GM15510 (cell line): ENCODE data around the gene CEP72.

ENCODE experiments used
- POLR2A ChIP-seq: IDR thresholded peaks from 3 replicates; pipeline ENCODE4 v1.6.1; 2011; ENCODE audit warnings: borderline replicate concordance; ENCODE audit not compliant: insufficient read length; ENCODE audit errors: extremely low read depth

CEP72 gene, protein sequence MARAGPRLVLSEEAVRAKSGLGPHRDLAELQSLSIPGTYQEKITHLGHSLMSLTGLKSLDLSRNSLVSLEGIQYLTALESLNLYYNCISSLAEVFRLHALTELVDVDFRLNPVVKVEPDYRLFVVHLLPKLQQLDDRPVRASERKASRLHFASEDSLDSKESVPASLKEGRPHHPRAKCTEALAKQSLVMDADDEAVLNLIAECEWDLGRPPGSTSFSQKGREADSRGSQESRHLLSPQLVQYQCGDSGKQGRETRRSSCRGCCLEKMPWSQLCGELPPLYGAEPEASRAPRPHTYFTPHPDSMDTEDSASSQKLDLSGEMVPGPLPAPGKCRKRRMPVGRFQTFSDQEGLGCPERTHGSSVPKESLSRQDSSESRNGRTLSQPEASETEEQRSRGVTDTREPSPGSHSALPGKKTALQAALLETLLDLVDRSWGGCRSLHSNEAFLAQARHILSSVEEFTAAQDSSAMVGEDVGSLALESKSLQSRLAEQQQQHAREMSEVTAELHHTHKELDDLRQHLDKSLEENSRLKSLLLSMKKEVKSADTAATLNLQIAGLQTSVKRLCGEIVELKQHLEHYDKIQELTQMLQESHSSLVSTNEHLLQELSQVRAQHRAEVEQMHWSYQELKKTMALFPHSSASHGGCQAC

DNA sequence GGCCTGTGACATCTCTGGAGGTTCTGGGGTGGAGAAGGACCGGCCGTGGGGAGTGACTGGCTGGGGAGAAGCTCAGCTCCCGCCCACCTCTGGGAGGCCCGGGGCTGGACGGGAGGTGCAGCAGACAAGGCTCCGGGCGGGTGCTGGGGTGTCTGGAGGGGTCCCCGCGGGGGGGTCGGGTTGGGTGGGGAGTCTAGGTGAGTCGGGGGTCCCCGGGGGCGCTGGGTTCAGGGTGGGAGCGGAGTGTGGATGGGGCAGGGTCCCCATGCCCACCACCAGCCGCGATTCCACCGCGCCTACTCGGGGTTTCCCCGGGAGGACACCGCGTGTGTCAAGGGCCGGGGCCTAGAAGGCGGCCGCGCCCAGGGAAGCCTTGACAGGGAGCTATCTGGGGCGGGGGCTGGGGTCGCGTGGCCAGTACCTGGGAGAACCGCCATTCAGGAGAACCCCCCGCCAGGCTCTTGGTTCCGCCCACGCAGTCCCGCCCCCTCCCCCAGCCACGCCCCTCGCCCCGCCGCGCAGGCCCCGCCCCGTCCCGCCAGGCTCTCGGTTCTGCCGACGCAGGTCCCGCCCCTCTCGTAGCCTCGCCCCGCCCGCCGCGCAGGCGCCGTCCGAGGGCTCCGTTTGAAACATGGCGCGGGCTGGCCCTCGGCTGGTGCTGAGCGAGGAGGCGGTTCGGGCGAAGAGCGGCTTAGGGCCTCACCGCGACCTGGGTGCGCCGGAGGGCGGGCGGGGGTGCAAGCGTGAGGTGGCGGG is at the start of gene CEP72:
CEP72 (plus strand) TSS at position 610 of the 756 bp plus-strand sequence; CDS start at position 632, 22 bp downstream.
- TF ChIP-seq POLR2A, result peak; percentile 80

DNA sequence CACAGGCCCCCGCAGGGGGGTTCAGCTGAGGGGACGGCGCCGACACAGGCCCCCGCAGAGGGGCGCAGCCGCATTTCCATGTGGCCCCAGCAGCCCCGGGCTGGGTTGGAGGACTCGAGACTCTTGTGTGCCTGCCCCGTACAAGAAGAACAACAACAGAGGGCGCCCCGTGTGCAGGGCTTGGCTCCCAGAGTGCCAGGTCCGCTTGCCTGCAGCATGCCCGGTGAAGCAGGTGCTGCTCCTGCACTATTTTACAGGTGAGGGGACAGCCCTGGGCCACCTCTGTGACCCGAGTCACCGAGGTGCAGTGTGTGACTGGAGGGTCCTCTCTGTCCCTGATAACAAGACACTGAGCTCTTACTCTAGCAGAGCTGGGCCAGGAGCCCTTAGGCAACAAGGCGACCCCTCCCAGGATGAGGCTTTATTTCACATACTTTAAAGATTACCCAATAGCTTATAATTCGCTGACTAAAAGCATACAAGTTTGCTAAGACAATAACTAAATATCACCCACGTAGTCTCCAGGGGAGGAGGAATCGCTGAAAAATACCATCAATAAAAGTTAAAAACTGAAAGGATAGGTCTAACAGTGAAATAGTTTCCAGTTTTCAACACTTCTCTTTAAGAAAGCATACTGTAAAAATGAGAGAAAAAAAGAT is 46.2 kb upstream of the CEP72 start:
- no peak for TF ChIP-seq POLR2A

DNA sequence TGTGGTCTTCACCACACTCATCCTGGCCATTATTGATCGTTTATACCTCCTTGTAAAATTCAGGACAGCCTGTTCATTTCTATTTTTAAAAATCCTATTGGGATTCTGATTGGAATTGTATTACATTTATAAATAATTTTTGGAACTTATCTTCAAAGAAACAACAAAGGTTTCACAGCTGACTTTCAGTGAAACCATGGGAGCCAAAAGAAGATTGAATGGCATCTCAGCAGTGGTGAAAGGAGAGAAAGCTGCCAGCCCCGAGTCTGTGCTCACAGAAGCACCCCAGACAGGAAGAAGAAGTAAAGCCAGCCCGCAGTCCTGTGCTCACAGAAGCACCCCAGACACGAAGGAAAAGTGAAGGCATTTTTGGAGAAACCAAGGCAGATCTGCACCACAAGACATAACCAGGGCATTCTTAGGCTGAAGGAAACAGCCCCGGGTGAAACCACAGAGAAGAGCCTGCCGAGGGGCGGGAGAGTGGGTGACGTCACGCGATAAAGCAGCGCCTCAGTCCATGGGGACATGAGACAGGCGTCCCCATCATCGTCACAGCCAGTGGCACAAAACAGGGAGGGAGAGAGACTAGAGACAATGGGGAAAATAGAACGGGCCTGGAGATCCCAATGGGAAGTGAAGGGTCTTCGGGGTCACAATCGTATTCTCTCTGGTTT is 45.4 kb upstream of the CEP72 start:
- no peak for TF ChIP-seq POLR2A

DNA sequence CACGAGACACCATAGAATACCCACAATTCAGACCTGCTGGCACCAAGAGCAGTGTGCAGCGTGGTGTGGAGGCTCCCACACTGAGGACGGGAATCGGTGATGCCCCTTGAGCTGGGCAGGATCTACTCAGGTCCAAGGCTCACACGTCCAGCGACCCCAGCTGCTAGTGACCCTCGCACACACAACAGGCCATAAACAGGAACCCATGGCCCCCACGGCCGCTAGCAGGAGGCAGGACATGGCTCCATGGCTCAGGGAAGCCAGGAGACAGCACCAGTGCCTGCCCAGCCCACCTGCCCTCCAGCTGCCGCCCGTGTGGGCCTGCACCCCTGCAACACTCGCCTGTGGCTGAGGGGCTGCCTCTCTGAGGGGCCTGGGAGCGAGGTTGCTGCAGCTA is 44.5 kb upstream of the CEP72 start:
- TF ChIP-seq POLR2A, result no peak

DNA sequence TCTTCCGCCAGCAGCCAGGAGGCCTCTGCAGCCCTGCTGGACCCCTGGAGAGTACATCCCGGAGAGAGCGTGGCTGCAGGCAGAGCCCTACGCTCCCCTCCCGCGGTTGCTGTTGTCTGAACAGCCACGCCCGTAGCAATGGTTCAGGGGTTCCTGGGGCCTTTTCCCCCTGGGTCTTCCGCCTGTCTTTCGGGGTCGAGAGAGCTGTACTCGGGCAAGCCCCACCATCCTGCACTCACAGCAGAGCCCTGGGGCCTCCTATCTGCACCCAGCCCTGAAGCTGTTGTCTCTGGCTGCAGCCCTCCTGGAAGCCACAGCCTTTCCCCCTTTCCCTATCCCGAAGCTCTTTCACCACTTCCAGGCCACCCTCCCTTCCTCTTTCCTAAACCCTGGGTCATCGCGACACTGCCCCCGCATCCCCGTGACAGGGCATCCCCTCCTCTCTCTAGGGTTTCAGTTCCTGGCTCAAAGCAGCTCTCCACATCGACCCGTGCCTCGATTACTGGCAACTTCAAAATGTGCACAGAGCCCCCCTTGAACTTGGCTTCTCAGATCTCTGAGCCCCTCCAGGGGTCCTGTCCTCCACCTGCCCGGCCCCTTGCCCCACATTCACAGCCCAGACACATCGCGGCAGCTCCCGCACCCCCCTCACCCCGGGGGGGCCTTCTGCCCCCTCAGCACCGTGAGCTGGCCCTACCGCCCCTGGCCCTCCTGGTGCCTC is 43.9 kb upstream of the CEP72 start:
- TF ChIP-seq POLR2A, result no peak

DNA sequence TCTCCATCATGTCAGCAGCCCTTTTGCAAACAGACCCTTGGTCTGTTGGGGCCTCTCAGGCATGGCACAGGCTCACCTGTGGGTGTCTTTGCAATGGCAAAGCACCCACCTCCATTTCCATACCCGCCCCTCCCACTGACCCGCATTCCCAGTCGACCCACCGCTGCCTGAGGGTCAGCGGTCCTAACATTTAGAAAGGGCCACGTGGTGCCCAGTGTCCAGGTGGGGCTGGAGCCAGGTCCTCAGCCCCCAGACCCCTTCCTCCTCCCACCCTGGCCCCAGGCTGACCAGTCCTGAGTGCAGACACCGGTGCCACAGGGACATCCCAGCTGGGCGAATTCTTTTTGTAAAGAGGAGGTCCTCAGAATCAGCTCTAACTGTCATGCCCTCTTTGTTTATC is 43.3 kb upstream of the CEP72 start:
- TF ChIP-seq POLR2A, result no peak

DNA sequence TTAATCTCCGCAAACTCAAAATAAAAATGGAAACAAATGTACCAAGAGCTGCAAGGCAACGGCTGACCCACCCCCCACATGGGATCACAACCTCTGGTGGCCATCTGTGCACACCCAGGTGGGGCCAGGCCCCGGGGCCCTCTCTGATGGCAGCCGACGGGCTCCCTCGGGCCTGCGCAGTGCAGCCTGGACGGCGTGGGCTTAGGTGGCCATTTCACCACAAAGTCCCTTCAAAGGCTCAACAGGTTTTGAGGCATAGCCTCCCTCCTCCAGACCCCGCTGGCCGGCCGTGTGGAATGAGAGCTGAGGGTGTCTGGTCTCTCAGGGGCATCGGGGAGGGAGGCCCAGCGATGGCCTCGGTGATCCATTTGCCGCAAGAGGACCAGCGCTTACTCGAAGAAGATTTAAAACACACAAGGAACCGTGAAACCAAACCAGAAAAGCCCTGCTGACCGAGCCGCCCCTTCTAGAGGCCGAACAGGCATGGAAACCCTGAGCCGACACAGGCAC is 42.7 kb upstream of the CEP72 start:
- no peak for TF ChIP-seq POLR2A

DNA sequence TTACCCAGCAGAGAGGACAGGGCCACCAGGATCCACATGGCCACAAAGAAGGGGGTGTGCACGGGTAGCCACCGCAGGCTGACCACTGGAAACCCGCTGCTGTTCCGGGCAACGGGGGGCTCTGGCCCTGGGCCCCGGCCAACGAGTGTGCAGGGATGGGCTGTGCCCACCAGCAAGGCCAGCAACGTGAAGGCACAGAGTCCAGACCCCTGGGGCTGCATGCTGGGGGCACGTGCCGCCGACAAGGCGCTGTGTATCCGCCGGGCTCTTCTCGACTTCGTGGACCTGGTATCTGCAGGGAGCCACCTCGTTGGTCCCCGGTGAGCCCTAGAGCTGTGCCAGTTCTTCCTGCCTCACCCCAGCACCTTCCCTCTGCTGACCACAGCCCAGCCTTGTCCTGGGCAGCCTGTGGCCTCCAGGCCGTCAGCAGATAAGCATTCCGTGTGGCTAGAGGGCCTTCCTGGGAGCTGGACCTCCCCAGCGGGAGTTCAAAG is 42.2 kb upstream of the CEP72 start:
- TF ChIP-seq POLR2A, result no peak

DNA sequence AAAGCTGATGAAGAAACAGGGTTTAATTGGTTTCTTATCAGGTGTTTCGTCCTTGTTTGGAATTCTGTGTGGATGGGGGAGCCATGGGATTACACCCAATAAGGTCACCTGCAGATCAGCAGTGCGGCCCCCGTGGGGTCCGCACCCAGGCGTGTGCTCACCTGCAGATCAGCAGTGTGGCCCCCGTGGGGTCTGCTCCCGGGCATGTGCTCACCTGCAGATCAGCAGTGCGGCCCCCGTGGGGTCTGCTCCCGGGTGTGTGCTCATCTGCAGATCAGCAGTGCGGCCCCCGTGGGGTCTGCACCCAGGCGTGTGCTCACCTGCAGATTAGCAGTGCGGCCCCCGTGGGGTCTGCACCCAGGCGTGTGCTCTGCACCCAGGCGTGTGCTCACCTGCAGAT is 41.7 kb upstream of the CEP72 start:
- TF ChIP-seq POLR2A, result no peak

DNA sequence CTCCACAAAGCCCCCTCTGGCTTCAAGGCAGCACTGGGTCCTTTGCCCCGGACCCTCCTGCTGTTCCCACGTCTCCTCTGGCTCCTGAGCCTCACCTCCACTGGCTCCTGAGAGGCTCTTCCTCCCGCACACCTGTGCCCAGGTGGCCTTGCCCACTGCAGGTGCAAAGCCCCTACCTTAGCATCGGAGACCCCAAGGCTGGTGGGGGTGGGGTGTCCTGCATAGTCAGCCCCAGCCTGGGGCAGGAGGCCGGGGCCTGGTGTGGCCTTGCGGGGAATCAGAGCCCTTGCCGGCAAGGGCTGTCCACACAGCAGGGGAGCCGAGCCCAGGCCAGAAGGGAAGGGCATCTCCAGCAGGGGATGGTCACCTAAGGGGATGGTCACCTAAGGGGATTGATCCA is 41.3 kb upstream of the CEP72 start:
- no peak for TF ChIP-seq POLR2A

DNA sequence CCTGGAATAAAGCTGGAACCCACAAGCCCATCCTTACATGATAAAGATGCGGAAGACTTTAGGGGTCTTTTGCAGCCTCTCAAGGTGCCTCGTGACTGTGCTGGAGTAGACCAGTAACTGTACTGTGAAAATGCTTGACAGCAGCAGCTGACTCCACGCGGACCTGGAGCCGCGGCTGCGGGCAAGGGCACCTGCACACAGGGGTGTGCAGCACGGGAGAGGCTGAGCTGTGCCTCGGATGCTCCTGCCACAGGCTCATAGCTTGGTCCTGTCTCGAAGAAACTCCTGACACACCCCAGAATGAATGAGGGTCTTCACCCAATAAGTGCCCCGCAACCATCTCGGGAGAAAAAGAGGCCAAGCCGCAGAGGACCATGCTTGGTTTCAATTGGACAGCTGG is 40.3 kb upstream of the CEP72 start:
- no peak for TF ChIP-seq POLR2A

DNA sequence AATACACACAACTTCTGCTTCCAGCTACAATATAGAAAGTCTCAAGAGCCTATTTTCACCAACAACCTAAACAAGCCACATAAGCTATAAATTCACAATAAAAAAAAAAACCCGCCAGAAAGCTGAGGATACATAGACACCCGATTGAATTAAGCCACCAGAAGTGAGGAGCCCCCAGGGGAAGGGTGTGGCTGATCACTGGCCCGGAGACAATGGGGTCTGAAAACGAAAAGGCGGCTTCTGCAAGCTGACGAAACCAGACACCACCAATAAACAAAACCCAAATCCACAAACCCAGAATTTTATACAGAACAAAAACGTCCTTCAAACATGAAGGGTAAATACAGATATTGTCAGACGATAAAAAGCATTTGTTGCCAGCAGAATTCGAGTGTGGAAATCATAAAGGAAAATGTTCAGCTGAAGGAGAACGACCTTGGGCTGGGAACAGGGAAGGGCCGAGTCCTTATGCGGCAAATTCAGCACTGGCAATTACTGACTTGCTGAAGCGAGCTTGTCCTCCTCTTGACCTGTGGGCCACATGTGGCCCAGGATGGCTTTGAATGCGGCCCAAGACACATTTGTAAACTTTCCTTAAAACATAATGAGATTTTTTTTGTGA is 39.6 kb upstream of the CEP72 start:
- TF ChIP-seq POLR2A, result no peak

DNA sequence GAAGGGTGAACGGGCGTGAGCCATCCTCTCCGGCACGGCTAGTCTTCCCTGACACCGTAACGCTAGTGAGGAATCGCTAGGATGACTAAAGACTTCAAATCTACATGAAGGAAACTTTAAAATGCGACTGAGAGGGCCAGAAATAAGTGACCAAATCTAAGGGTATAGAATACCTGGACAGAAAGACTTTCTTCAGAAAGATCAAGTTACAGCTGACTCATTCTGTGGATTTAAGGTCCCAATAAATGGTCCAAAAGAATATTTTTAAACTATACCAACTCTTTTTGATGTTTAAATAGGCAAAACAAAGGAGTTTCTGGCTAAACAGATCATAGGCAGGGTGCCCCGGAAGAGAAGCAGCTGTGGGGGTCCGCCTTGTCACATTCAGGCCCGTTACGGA is 38.9 kb upstream of the CEP72 start:
- no peak for TF ChIP-seq POLR2A

DNA sequence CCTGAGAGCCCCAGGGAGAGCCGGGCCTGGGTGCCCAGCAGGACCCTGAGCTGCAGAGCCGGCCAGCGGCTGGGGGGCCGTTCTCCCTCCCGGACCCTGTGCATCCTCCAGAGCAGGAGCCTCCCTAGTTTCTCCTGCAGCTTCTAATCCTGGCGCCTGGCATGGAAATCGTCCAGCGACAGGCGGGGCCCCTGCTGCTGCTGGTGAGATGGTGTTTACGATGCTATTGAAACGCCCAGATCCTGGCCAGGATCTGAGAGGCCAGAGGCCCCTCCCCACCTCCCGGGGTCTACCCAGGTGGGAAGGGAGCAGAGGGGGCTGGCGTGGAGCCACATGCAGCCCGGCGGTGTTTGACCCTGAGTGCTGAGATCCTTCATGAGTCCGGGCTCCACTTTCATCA is 38.2 kb upstream of the CEP72 start:
- no peak for TF ChIP-seq POLR2A

DNA sequence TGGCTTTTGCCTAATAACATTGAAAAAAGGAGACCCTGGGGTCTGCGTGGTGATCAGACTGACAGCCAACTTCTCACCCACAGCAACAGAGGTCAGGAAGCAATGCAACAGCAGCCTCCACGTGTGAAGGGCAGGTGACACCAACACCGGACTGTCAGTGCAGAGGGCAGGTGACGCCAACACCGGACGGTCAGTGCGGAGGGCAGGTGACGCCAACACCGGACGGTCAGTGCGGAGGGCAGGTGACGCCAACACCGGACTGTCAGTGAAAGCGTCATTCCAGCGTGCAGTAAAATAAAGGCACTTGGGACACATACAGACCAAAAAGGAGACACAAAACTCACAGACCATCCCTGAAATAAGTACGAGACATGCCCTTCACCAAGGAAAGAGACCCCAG is 37.2 kb upstream of the CEP72 start:
- TF ChIP-seq POLR2A, result no peak
